Neuronal stem cell (in vitro differentiated cells): Measurements from ENCODE around the gene TBC1D10A.
A peak's percentile ranks its signal among the peaks of the same experiment; 100 is the strongest.

Source experiments
- DNase-seq: peaks from one replicate; pipeline ENCODE4 v3.0.0-alpha.2; 2013; ENCODE audit warnings: low spot score
- H2AFZ ChIP-seq: one replicate; pipeline ENCODE4 v1.6.1; 2013; ENCODE audit warnings: mild to moderate bottlenecking, low read length, inconsistent platforms
- H2AK5ac ChIP-seq: 2 replicates; pipeline ENCODE4 v1.6.1; 2013; ENCODE audit warnings: low read depth, mild to moderate bottlenecking, inconsistent platforms, low read length, moderate library complexity, mixed read lengths
- H2BK120ac ChIP-seq: 2 replicates; pipeline ENCODE4 v1.6.1; 2013; ENCODE audit warnings: low read depth, mild to moderate bottlenecking, inconsistent platforms, low read length, moderate library complexity, mixed read lengths
- H2BK12ac ChIP-seq: one replicate; pipeline ENCODE4 v1.6.1; 2013; ENCODE audit warnings: low read length, inconsistent platforms
- H2BK15ac ChIP-seq: 2 replicates; pipeline ENCODE4 v1.6.1; 2013; ENCODE audit warnings: mild to moderate bottlenecking, low read length, inconsistent platforms, mixed read lengths
- H2BK5ac ChIP-seq: one replicate; pipeline ENCODE4 v1.6.1; 2013; ENCODE audit warnings: inconsistent platforms, mild to moderate bottlenecking, low read length, moderate library complexity
- H3K14ac ChIP-seq: one replicate; pipeline ENCODE4 v1.6.1; 2013; ENCODE audit warnings: low read length, inconsistent platforms
- H3K18ac ChIP-seq: 2 replicates; pipeline ENCODE4 v1.6.1; 2013; ENCODE audit warnings: low read length, inconsistent platforms
- H3K23ac ChIP-seq: 2 replicates; pipeline ENCODE4 v1.6.1; 2013; ENCODE audit warnings: low read depth, mild to moderate bottlenecking, mixed read lengths, low read length, inconsistent platforms; ENCODE audit not compliant: poor library complexity
- H3K27ac ChIP-seq: replicated peaks from 3 replicates; pipeline ENCODE4 v1.5.1; 2013; ENCODE audit warnings: low read length, inconsistent platforms
- H3K27me3 ChIP-seq, 3 experiments: 2 replicates each; pipeline ENCODE4 v1.6.1; 2013; ENCODE audit warnings: low read length in 3 of 3, mild to moderate bottlenecking in 2 of 3, inconsistent platforms in 1 of 3, low read depth in 1 of 3, mixed read lengths in 1 of 3, moderate library complexity in 1 of 3; ENCODE audit not compliant: control insufficient read depth in 3 of 3, insufficient read depth in 3 of 3
- H3K36me3 ChIP-seq, 2 donors: replicated peaks in 1 of 2; 2 replicates each; pipeline ENCODE4 v1.6.1; 2013; ENCODE audit warnings: low read length in 2 of 2; ENCODE audit not compliant: control insufficient read depth in 2 of 2, insufficient read depth in 2 of 2
- H3K4ac ChIP-seq: 2 replicates; pipeline ENCODE4 v1.6.1; 2013; ENCODE audit warnings: inconsistent platforms, mild to moderate bottlenecking, low read length, moderate library complexity
- H3K4me1 ChIP-seq, 2 donors: 1 replicate in 1 of 2; 2 replicates in 1 of 2; pipeline ENCODE4 v1.6.1; 2013; ENCODE audit warnings: low read length in 2 of 2, low read depth in 1 of 2; ENCODE audit not compliant: control insufficient read depth in 2 of 2, insufficient read depth in 1 of 2
- H3K4me2 ChIP-seq: one replicate; pipeline ENCODE4 v1.6.1; 2013; ENCODE audit warnings: mild to moderate bottlenecking, low read length, inconsistent platforms; ENCODE audit not compliant: insufficient read depth, poor library complexity, severe bottlenecking
- H3K4me3 ChIP-seq, 2 donors: 2 replicates each; pipeline ENCODE4 v1.5.1; 2013; ENCODE audit warnings: low read length in 2 of 2, mild to moderate bottlenecking in 2 of 2, inconsistent platforms in 1 of 2, moderate library complexity in 1 of 2
- H3K79me1 ChIP-seq: one replicate; pipeline ENCODE4 v1.6.1; 2013; ENCODE audit warnings: low read depth, mild to moderate bottlenecking, inconsistent platforms, low read length, moderate library complexity
- H3K9ac ChIP-seq: one replicate; pipeline ENCODE4 v1.6.1; 2013; ENCODE audit warnings: mild to moderate bottlenecking, low read depth, low read length, inconsistent platforms; ENCODE audit not compliant: poor library complexity
- H3K9me3 ChIP-seq, 2 donors: replicated peaks in 1 of 2; 2 replicates each; pipeline versions ENCODE3 to v1.6.1; 2013; ENCODE audit warnings: low read length in 2 of 2, mild to moderate bottlenecking in 2 of 2, inconsistent platforms in 1 of 2, low read depth in 1 of 2, mixed read lengths in 1 of 2, moderate library complexity in 1 of 2; ENCODE audit not compliant: control insufficient read depth in 2 of 2, insufficient read depth in 1 of 2
- H4K8ac ChIP-seq: one replicate; pipeline ENCODE4 v1.6.1; 2013; ENCODE audit warnings: low read depth, mild to moderate bottlenecking, inconsistent platforms, low read length, moderate library complexity
- H4K91ac ChIP-seq: one replicate; pipeline ENCODE4 v1.6.1; 2013; ENCODE audit warnings: low read length, low read depth, mild to moderate bottlenecking, inconsistent platforms; ENCODE audit not compliant: poor library complexity
- WGBS, 2 donors: extraction: QIAGEN DNeasy Blood & Tissue Kit; methylation state at CpG; one replicate each; pipeline ENCODE4 v1.1.7; 2013; ENCODE audit warnings: missing lambda C conversion rate in 2 of 2, mixed read lengths in 1 of 2; ENCODE audit not compliant: insufficient read length in 2 of 2, insufficient replicate concordance in 1 of 2; ENCODE audit errors: extremely low coverage in 2 of 2; 5-methylcytosine and 5-hydroxymethylcytosine counted together

TBC1D10A gene

GRCh38 chr22:30347255-30347892 lies 20.6 kb upstream of the TBC1D10A start:
- Histone ChIP-seq H4K8ac (no peak overlapping the region), H3K36me3 (peaks cover 62 to 99% of the 10 kb centered on the region in 2 donors), H3K18ac (no peak overlapping the region), H2BK15ac (no peak overlapping the region), H3K79me1 (peaks cover 2% of the 10 kb centered on the region), H3K23ac (no peak overlapping the region), H3K4ac (no peak overlapping the region), H3K4me1 (no peaks in the 10 kb centered on the region), H3K9ac (no peak overlapping the region), H2AFZ (no peak overlapping the region), H3K4me3 (no peak overlapping the region), H3K27me3 (no peaks in the 10 kb centered on the region), H3K9me3 (no peaks in the 10 kb centered on the region), H3K27ac (no peak overlapping the region), H3K14ac (no peak overlapping the region), H3K4me2 (no peak overlapping the region), H4K91ac (no peak overlapping the region), H2BK120ac (no peak overlapping the region), H2BK5ac (no peak overlapping the region), H2AK5ac (no peak overlapping the region), H2BK12ac (no peak overlapping the region)
- no CpG with 5 or more reads among the region's 5 CpGs for WGBS, 2 donors
- DNase-seq = no peak

- no peak overlapping the region for H2AFZ ChIP-seq
- H3K14ac ChIP-seq = no peak overlapping the region
- no peak overlapping the region for H2AK5ac ChIP-seq
- H2BK12ac ChIP-seq = no peak overlapping the region
- DNase-seq = no peak
- peaks cover 75 to 99% of the 10 kb centered on the region in 2 donors for H3K36me3 ChIP-seq
- H4K8ac ChIP-seq = no peak overlapping the region
- H3K4me1 ChIP-seq = no peaks in the 10 kb centered on the region
- no peak overlapping the region for H4K91ac ChIP-seq
- H3K4ac ChIP-seq = no peak overlapping the region
- H3K23ac ChIP-seq = no peak overlapping the region
- no peak overlapping the region for H3K18ac ChIP-seq
- H3K9me3 ChIP-seq = no peaks in the 10 kb centered on the region
- H2BK5ac ChIP-seq = no peak overlapping the region
- no peaks in the 10 kb centered on the region for H3K27me3 ChIP-seq
- peaks cover 2% of the 10 kb centered on the region for H3K79me1 ChIP-seq
- no peak overlapping the region for H2BK15ac ChIP-seq
- no peak overlapping the region for H3K9ac ChIP-seq
- no peak overlapping the region for H3K4me3 ChIP-seq
- no peak overlapping the region for H3K4me2 ChIP-seq
- H3K27ac ChIP-seq = no peak overlapping the region
- H2BK120ac ChIP-seq = no peak overlapping the region
- WGBS, 2 donors = no CpG with 5 or more reads among the region's 13 CpGs
Measured at GRCh38 chr22:30344447-30345200, 17.9 kb upstream of the TBC1D10A start.

- WGBS, 2 donors = no CpG with 5 or more reads among the region's 16 CpGs
Measured at GRCh38 chr22:30340911-30341685, 14.4 kb upstream of the TBC1D10A start.

GRCh38 chr22:30338802-30339201 lies 12.1 kb upstream of the TBC1D10A start:
- Histone ChIP-seq H3K4ac (no peak overlapping the region), H3K27ac (no peak overlapping the region), H3K9ac (no peak overlapping the region), H3K4me2 (no peak overlapping the region), H2BK12ac (no peak overlapping the region), H2AFZ (no peak overlapping the region), H3K14ac (no peak overlapping the region), H3K27me3 (no peaks in the 10 kb centered on the region), H2BK120ac (no peak overlapping the region), H4K8ac (no peak overlapping the region), H2BK15ac (no peak overlapping the region), H3K4me1 (no peaks in the 10 kb centered on the region), H3K79me1 (no peaks in the 10 kb centered on the region), H3K18ac (no peak overlapping the region), H2BK5ac (no peak overlapping the region), H4K91ac (no peak overlapping the region), H3K36me3 (peaks cover 85 to 99% of the 10 kb centered on the region in 2 donors), H3K23ac (no peak overlapping the region), H3K4me3 (peak overlapping the region in 1 of 2 donors; percentile 3), H3K9me3 (no peaks in the 10 kb centered on the region), H2AK5ac (no peak overlapping the region)
- no peak for DNase-seq
- WGBS, 2 donors = no CpG with 5 or more reads among the region's 7 CpGs

More at GRCh38 chr22:30340911-30341685, 14.4 kb upstream of the TBC1D10A start:
- no peak overlapping the region for H3K4me3 ChIP-seq
- H2AFZ ChIP-seq = no peak overlapping the region
- H3K79me1 ChIP-seq = no peaks in the 10 kb centered on the region
- no peak overlapping the region for H4K8ac ChIP-seq
- no peak overlapping the region for H3K27ac ChIP-seq
- H2AK5ac ChIP-seq = no peak overlapping the region
- no peak overlapping the region for H3K4ac ChIP-seq
- DNase-seq = no peak
- H2BK12ac ChIP-seq = no peak overlapping the region
- H2BK15ac ChIP-seq = no peak overlapping the region
- no peak overlapping the region for H2BK5ac ChIP-seq
- H2BK120ac ChIP-seq = no peak overlapping the region
- no peaks in the 10 kb centered on the region for H3K27me3 ChIP-seq
- peaks cover 88 to 99% of the 10 kb centered on the region in 2 donors for H3K36me3 ChIP-seq
- H3K4me1 ChIP-seq = no peaks in the 10 kb centered on the region
- no peak overlapping the region for H3K18ac ChIP-seq
- H3K23ac ChIP-seq = no peak overlapping the region
- H4K91ac ChIP-seq = no peak overlapping the region
- no peak overlapping the region for H3K9ac ChIP-seq
- no peak overlapping the region for H3K4me2 ChIP-seq
- H3K14ac ChIP-seq = no peak overlapping the region
- no peaks in the 10 kb centered on the region for H3K9me3 ChIP-seq
